Measurements from ENCODE around the gene ACKR2. TPM values are rescaled to one million over a fixed set of nuclear protein-coding genes. Genes with fewer than 3 reads are reported as not detected.

ACKR2 gene
- total and polyA plus RNA-seq, 2 of the 13 experiments (the other 11 are each of a cell fraction or from before 2014, with no cell fraction given): 1.1 to 1.9 TPM

GRCh38 chr3:42875325-42876151, 66.3 kb downstream of the ACKR2 start, which contains the start of gene CYP8B1:
CYP8B1 (minus strand) TSS chr3:42875879; CDS start chr3:42875816, 63 bp downstream.
- ATAC-seq (peak; percentile 93), FAIRE-seq (peak; percentile 89), DNase-seq (ENCODE audit: low spot score) (peak; percentile 74)
- intact Hi-C loops (cut with micrococcal nuclease; ENCODE audit: unreplicated experiment) (no loop called here), in situ Hi-C loops (cut with HindIII; ENCODE audit: extremely low pct_ligation_motif_present, low pct_unique_long_range_greater_than_20kb) (loop anchor here (5.0 kb wide), 2 partner anchors 38 to 93 kb away; no protein-coding TSS in a partner anchor)
- H3K79me2 ChIP-seq (ENCODE audit: insufficient read depth, low read length): no peaks in the 10 kb centered on the region
- 64% methylated on average over 6 of the region's 13 CpGs for WGBS (ENCODE audit: low lambda C conversion rate)
- no peak within 1 kb of the TSS; a peak in 1 of 6 replicates for H3K4me3 ChIP-seq (replicated peaks in 1 of 3; ENCODE audit: insufficient read depth in 1 of 3, low read depth in 2 of 3, low read length in 3 of 3)
- peak within 1 kb of the TSS; percentile 26; the same call in 1 of the 2 replicates for H3K9ac ChIP-seq (ENCODE audit: insufficient read depth, low read depth, low read length)
- H3K4me2 ChIP-seq (ENCODE audit: low read depth, low read length): peak within 1 kb of the TSS; percentile 52
- peak within 1 kb of the TSS; percentile 68 for H3K27ac ChIP-seq (ENCODE audit: extremely low read length, insufficient read depth, low read length)
- no peaks in the 10 kb centered on the region for H3K27me3 ChIP-seq (ENCODE audit: control insufficient read depth in 1 of 2, insufficient read depth in 2 of 2, low read length in 2 of 2)
- CTCF ChIA-PET (ENCODE audit: low intra/inter-chr PET ratio, low total read pairs): no interaction called here
- no peak within 1 kb of the TSS for H2AFZ ChIP-seq (ENCODE audit: low read length)
- H4K20me1 ChIP-seq (ENCODE audit: insufficient read depth, low read length): no peaks in the 10 kb centered on the region
- TSS peak; percentile 93 for BruUV-seq (replicated peaks)
- peaks cover 78% of the 10 kb centered on the region for H3K4me1 ChIP-seq (ENCODE audit: insufficient read depth, low read length)
- H3K36me3 ChIP-seq (replicated peaks in 1 of 2; ENCODE audit: control insufficient read depth in 1 of 2, insufficient read depth in 2 of 2, low read length in 2 of 2): no peaks in the 10 kb centered on the region
- H3K9me3 ChIP-seq (ENCODE audit: low read length): no peaks in the 10 kb centered on the region
- POLR2A ChIA-PET: interaction anchor here (0.6 to 2.6 kb wide), 11 partner anchors 8 to 119 kb away, joined by 3 to 32 read pairs (median 5); partner anchors contain the start of gene HIGD1A
- 0 out of 2 replicates have a peak, but pooled peaks have one; percentile 7 for TF ChIP-seq ARID2 (CRISPR knock-in tag; IDR thresholded peaks at IDR 0.05; ENCODE audit: borderline replicate concordance)
- no peak for TF ChIP-seq IRF9 (CRISPR knock-in tag; IDR thresholded peaks at IDR 0.05; ENCODE audit: borderline replicate concordance)
- TF ChIP-seq ELF3 (CRISPR knock-in tag; IDR thresholded peaks at IDR 0.05): peak; percentile 88
- TF ChIP-seq CENPX (CRISPR knock-in tag; IDR thresholded peaks at IDR 0.05): no peak
- TF ChIP-seq CREB3 (CRISPR knock-in tag; IDR thresholded peaks at IDR 0.05): no peak
- peak; percentile 68 for TF ChIP-seq CBX1 (IDR thresholded peaks at IDR 0.05; ENCODE audit: low read depth)
- no peak for TF ChIP-seq RBM22 (optimal IDR thresholded peaks at IDR 0.05; ENCODE audit: low read length)
- peak; percentile 83; the same call in 1 of the 2 replicates for TF ChIP-seq ZNF788 (CRISPR knock-in tag; IDR thresholded peaks at IDR 0.05; ENCODE audit: borderline replicate concordance)
- TF ChIP-seq ATF7-NPFF (CRISPR knock-in tag; IDR thresholded peaks at IDR 0.05; ENCODE audit: low read depth): peak; percentile 55; the same call in 1 of the 2 replicates
- TF ChIP-seq ZNF563 (CRISPR knock-in tag; IDR thresholded peaks at IDR 0.05): no peak; the same call in 1 of the 2 replicates
- peak; percentile 94 for TF ChIP-seq KDM5B (CRISPR knock-in tag; IDR thresholded peaks at IDR 0.05; ENCODE audit: borderline replicate concordance)
- peak; percentile 49 for TF ChIP-seq MED8 (CRISPR knock-in tag; IDR thresholded peaks at IDR 0.05; ENCODE audit: insufficient replicate concordance)
- TF ChIP-seq ZNF605 (CRISPR knock-in tag; IDR thresholded peaks at IDR 0.05): peak; percentile 61
- TF ChIP-seq ELF4 (CRISPR knock-in tag; IDR thresholded peaks at IDR 0.05; ENCODE audit: borderline replicate concordance): no peak
- TF ChIP-seq JUN (CRISPR knock-in tag; IDR thresholded peaks at IDR 0.05): no peak
- TF ChIP-seq NFAT5 (CRISPR knock-in tag; IDR thresholded peaks at IDR 0.05): 0 out of 2 replicates have a peak, but pooled peaks have one; percentile 39
